ENCODE results near the gene UFSP1.
"Not testable (repeated sequence)": the region's sequence is repeated elsewhere in the genome, so short reads cannot be mapped to it uniquely, and the experiment has no call there.

The UFSP1 gene

GRCh38 chr7:100859856-100860255 lies 29.7 kb downstream of the UFSP1 start:
- DNase-seq (ENCODE audit: low read depth) = no peak

DNA sequence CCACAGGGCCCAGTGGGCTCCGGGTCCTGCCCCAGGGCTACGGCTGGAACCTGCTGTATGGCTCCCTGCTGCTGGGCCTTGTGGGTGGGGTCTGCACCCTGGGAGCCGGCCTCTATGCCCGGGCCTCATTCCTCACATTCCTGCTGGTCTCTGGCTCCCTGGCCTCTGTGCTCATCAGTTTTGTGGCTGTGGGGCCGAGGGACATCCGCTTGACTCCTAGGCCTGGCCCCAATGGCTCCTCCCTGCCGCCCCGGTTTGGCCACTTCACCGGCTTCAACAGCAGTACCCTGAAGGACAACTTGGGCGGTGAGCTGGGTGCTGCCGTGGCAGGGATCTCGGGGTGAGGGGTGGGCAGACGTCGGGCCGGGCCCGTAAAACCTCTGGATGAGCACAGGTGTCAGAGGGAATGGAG lies 32.6 kb downstream of the UFSP1 start:
- DNase-seq (ENCODE audit: low read depth) = no peak

DNA sequence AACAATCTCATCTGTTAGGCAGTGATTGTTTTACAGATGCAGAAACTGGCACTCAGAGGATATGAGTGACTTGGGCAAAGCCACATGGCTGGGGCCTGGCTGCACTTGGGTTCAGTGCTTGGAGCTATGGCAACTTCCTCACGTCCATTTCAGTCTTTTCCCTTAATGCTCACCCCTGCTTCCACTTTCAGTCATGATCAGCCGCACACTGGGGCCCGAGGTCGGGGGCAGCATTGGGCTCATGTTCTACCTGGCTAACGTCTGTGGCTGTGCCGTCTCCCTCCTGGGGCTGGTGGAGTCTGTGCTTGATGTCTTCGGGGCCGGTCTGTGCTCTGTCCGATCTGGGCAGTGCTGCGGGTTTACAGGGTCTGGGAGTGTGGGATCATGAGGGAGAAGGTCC lies 34.0 kb downstream of the UFSP1 start:
- DNase-seq (ENCODE audit: low read depth) = no peak

DNA sequence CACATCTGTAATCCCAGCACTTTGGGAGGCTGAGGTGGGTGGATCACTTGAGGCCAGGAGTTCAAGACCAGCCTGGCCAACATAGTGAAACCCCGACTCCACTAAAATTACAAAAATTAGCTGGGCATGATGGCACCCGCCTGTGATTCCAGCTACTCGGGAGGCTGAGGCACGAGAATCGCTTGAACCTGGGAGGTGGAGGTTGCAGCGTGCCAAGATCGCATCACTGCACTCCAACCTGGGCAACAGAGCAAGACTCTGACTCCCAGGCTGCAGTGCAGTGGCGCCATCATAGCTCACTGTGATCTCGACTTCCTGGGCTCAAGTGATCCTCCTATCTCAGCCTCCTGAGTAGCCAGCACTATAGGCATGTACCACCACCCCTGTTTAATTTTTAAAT lies 34.6 kb downstream of the UFSP1 start:
- DNase-seq (ENCODE audit: low read depth) = not testable (repeated sequence)

- no peak for DNase-seq (ENCODE audit: low read depth)
Observed at GRCh38 chr7:100854146-100854895, 35.2 kb downstream of the UFSP1 start.

GRCh38 chr7:100852048-100852872 lies 37.3 kb downstream of the UFSP1 start, which contains the start of gene SLC12A9:
SLC12A9 (plus strand) TSS chr7:100852713; CDS start chr7:100854198, 1,485 bp downstream.
- DNase-seq (ENCODE audit: low read depth) = peak; percentile 89

DNA sequence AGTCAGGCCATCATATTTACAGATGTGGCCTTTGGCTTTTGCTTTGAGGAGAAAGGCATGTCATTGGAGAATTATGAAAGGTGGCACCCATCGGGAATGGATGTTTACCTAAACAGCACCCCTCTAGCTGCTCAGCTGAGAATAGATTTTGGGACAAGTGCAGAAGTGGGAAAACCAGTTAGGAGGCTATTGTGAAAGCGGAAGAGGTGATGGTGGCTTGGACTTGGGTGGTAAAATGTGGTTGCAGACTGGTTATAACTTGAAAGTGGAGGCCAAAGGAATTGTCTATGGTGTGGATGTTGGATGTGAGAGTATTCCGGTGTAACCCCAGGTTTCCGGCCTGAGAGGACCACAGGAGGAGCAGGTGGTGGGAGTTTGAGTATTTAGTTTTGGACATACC lies 42.2 kb downstream of the UFSP1 start:
- no peak for DNase-seq (ENCODE audit: low read depth)

- DNase-seq (ENCODE audit: low read depth) = no peak
Observed at GRCh38 chr7:100840470-100841100, 48.9 kb downstream of the UFSP1 start.

DNA sequence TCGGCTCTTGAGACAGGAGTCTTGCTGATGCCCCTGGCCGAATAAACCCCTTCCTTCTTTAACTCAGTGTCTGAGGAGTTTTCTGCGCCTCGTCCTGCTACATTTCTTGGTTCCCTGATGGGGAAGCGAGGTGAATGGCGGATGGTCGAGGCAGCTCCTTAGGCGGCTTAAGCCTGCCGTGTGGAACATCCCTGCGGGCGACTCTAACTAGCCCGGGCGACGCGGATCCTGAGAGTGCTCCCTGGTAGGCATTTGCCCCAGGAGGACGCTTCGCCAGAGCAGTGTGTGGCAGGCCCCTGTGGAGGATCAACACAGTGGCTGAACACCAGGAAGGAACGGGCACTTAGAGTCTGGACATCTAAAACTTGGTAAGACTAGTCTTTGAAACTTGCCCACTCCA lies 50.2 kb downstream of the UFSP1 start:
- DNase-seq (ENCODE audit: low read depth) = no peak
